Activated CD4-positive, alpha-beta T cell treated with anti-CD3 and anti-CD28 coated beads, Interleukin-2, amount 10 ng/mL, durations not matched to agents 7 days and 5 days (primary cell): ENCODE results near the gene LRRC8D. TPM values are rescaled to one million over a fixed set of nuclear protein-coding genes. Genes with fewer than 3 reads are reported as not detected.
A peak's percentile ranks its signal among the peaks of the same experiment; 100 is the strongest.
"Not testable (repeated sequence)": the region's sequence is repeated elsewhere in the genome, so short reads cannot be mapped to it uniquely, and the experiment has no call there.

ENCODE experiments used
- CTCF ChIA-PET: fragments of 350-600 bp; sonication (Branson Sonifier 250); formaldehyde crosslinking; loops from one replicate; lab custom pipeline; 2021; ENCODE audit warnings: antibody characterized with exemption; lab: Charles Lee
- POLR2A ChIA-PET: fragments of 350-600 bp; sonication (Branson Sonifier 250); formaldehyde crosslinking; loops from one replicate; lab custom pipeline; 2021; ENCODE audit warnings: antibody characterized with exemption; lab: Charles Lee
- DNase-seq: peaks from one replicate; pipeline ENCODE4 v3.0.0-alpha.2; 2020
- H3K27ac Mint-ChIP-seq: one replicate; pipeline ENCODE4 v1.8.0; 2021; ENCODE audit warnings: mild to moderate bottlenecking, moderate library complexity, mixed read lengths
- H3K27me3 Mint-ChIP-seq: one replicate; pipeline ENCODE4 v1.8.0; 2021; ENCODE audit warnings: mixed read lengths
- H3K36me3 Mint-ChIP-seq: one replicate; pipeline ENCODE4 v1.8.0; 2021; ENCODE audit warnings: low read depth, mixed read lengths
- H3K4me1 Mint-ChIP-seq: one replicate; pipeline ENCODE4 v1.8.0; 2021; ENCODE audit warnings: mixed read lengths
- H3K4me3 Mint-ChIP-seq: one replicate; pipeline ENCODE4 v1.8.0; 2021; ENCODE audit warnings: mild to moderate bottlenecking, moderate library complexity, mixed read lengths
- H3K9me3 Mint-ChIP-seq: one replicate; pipeline ENCODE4 v1.8.0; 2021; ENCODE audit warnings: mixed read lengths
- total RNA-seq, 2 experiments: library from RNA; stranded (reverse); gene quantifications; one replicate each; pipeline ENCODE4 v1.2.3, GENCODE V29; 2021

Gene LRRC8D
- total RNA-seq, 2 experiments from 2014 or later, result 31.8 to 41.0 TPM

- Mint-ChIP-seq H3K27me3 (peaks cover 14% of the 10 kb centered on the region), H3K4me3 (no peak overlapping the region), H3K9me3 (peaks cover 12% of the 10 kb centered on the region), H3K27ac (no peak overlapping the region), H3K4me1 (peaks cover 24% of the 10 kb centered on the region), H3K36me3 (peaks cover 10% of the 10 kb centered on the region)
- POLR2A ChIA-PET, result no interaction called here
- DNase-seq, result no peak
- CTCF ChIA-PET, result interaction anchor here (0.6 to 1.5 kb wide), 3 partner anchors 32 to 138 kb away, joined by 3 to 4 read pairs (median 4); no protein-coding TSS in a partner anchor
Observed at GRCh38 chr1:89962742-89963075, 141.9 kb downstream of the LRRC8D start.

GRCh38 chr1:89965193-89965768 lies 144.4 kb downstream of the LRRC8D start:
- H3K27ac Mint-ChIP-seq, result no peak overlapping the region
- no peak for DNase-seq
- H3K36me3 Mint-ChIP-seq, result no peaks in the 10 kb centered on the region
- peaks cover 5% of the 10 kb centered on the region for H3K4me1 Mint-ChIP-seq
- ChIA-PET CTCF (interaction anchor here (0.6 kb wide), 1 partner anchor 1684 kb away, joined by 3 read pairs; no protein-coding TSS in a partner anchor), POLR2A (no interaction called here)
- peaks cover 2% of the 10 kb centered on the region for H3K9me3 Mint-ChIP-seq
- no peak overlapping the region for H3K4me3 Mint-ChIP-seq
- H3K27me3 Mint-ChIP-seq, result peaks cover 14% of the 10 kb centered on the region

GRCh38 chr1:89966656-89967055 lies 145.8 kb downstream of the LRRC8D start:
- Mint-ChIP-seq H3K27me3 (peaks cover 14% of the 10 kb centered on the region), H3K4me3 (no peak overlapping the region), H3K9me3 (peaks cover 2% of the 10 kb centered on the region), H3K36me3 (no peaks in the 10 kb centered on the region), H3K27ac (peak overlapping the region; percentile 56), H3K4me1 (peaks cover 5% of the 10 kb centered on the region)
- POLR2A ChIA-PET, result no interaction called here
- CTCF ChIA-PET, result no interaction called here
- DNase-seq, result no peak

- Mint-ChIP-seq H3K36me3 (no peaks in the 10 kb centered on the region), H3K27me3 (peaks cover 4% of the 10 kb centered on the region), H3K9me3 (no peaks in the 10 kb centered on the region), H3K4me3 (no peak overlapping the region), H3K4me1 (peaks cover 5% of the 10 kb centered on the region), H3K27ac (no peak overlapping the region)
- ChIA-PET CTCF (interaction anchor here (0.8 to 1.4 kb wide), 2 partner anchors 35 to 129 kb away, joined by 3 to 4 read pairs; no protein-coding TSS in a partner anchor), POLR2A (no interaction called here)
- DNase-seq, result no peak
Observed at GRCh38 chr1:89971600-89971999, 150.8 kb downstream of the LRRC8D start.

- Mint-ChIP-seq H3K4me3 (no peak overlapping the region), H3K36me3 (no peaks in the 10 kb centered on the region), H3K4me1 (peaks cover 3% of the 10 kb centered on the region), H3K9me3 (no peaks in the 10 kb centered on the region), H3K27ac (no peak overlapping the region), H3K27me3 (peaks cover 3% of the 10 kb centered on the region)
- DNase-seq, result no peak
- ChIA-PET CTCF (interaction anchor here (1.4 kb wide), 1 partner anchor 129 kb away, joined by 4 read pairs; no protein-coding TSS in a partner anchor), POLR2A (no interaction called here)
Observed at GRCh38 chr1:89972024-89972423, 151.2 kb downstream of the LRRC8D start.

GRCh38 chr1:89973471-89974127 lies 152.8 kb downstream of the LRRC8D start:
- H3K36me3 Mint-ChIP-seq, result no peaks in the 10 kb centered on the region
- H3K4me3 Mint-ChIP-seq, result no peak overlapping the region
- H3K9me3 Mint-ChIP-seq, result no peaks in the 10 kb centered on the region
- DNase-seq, result no peak
- ChIA-PET POLR2A (interaction anchor here (0.6 kb wide), 1 partner anchor 1082 kb away, joined by 3 read pairs; the partner anchor contains the start of gene GTF2B), CTCF (interaction anchor here (0.7 to 1.3 kb wide), 2 partner anchors 23 to 141 kb away, joined by 3 to 5 read pairs; no protein-coding TSS in a partner anchor)
- H3K4me1 Mint-ChIP-seq, result peaks cover 3% of the 10 kb centered on the region
- H3K27me3 Mint-ChIP-seq, result no peaks in the 10 kb centered on the region
- H3K27ac Mint-ChIP-seq, result no peak overlapping the region

GRCh38 chr1:89974256-89974655 lies 153.4 kb downstream of the LRRC8D start:
- Mint-ChIP-seq H3K9me3 (no peaks in the 10 kb centered on the region), H3K4me1 (peaks cover 3% of the 10 kb centered on the region)

GRCh38 chr1:89974696-89975470 lies 154.1 kb downstream of the LRRC8D start:
- Mint-ChIP-seq H3K4me3 (no peak overlapping the region), H3K36me3 (no peaks in the 10 kb centered on the region), H3K27me3 (no peaks in the 10 kb centered on the region), H3K9me3 (no peaks in the 10 kb centered on the region), H3K4me1 (peaks cover 3% of the 10 kb centered on the region), H3K27ac (no peak overlapping the region)
- ChIA-PET CTCF (interaction anchor here (0.6 to 2.4 kb wide), 4 partner anchors 24 to 212 kb away, joined by 3 to 7 read pairs (median 4); no protein-coding TSS in a partner anchor), POLR2A (no interaction called here)
- no peak for DNase-seq

More at GRCh38 chr1:89974256-89974655, 153.4 kb downstream of the LRRC8D start:
- Mint-ChIP-seq H3K27ac (no peak overlapping the region), H3K27me3 (no peaks in the 10 kb centered on the region), H3K36me3 (no peaks in the 10 kb centered on the region), H3K4me3 (no peak overlapping the region)
- DNase-seq, result no peak
- POLR2A ChIA-PET, result interaction anchor here (0.6 kb wide), 1 partner anchor 1083 kb away, joined by 3 read pairs; the partner anchor contains the start of gene GTF2B
- CTCF ChIA-PET, result interaction anchor here (0.6 to 2.4 kb wide), 4 partner anchors 23 to 211 kb away, joined by 3 to 7 read pairs (median 4); no protein-coding TSS in a partner anchor

GRCh38 chr1:89975540-89976125 lies 154.8 kb downstream of the LRRC8D start:
- CTCF ChIA-PET, result interaction anchor here (1.4 to 2.4 kb wide), 2 partner anchors 11 to 213 kb away, joined by 3 to 7 read pairs; no protein-coding TSS in a partner anchor

GRCh38 chr1:89978755-89979154 lies 157.9 kb downstream of the LRRC8D start:
- no peaks in the 10 kb centered on the region for H3K4me1 Mint-ChIP-seq
- POLR2A ChIA-PET, result no interaction called here
- no peaks in the 10 kb centered on the region for H3K36me3 Mint-ChIP-seq
- DNase-seq, result no peak
- H3K27ac Mint-ChIP-seq, result no peak overlapping the region
- CTCF ChIA-PET, result interaction anchor here (0.6 kb wide), 1 partner anchor 460 kb away, joined by 3 read pairs; no protein-coding TSS in a partner anchor
- H3K27me3 Mint-ChIP-seq, result no peaks in the 10 kb centered on the region
- no peak overlapping the region for H3K4me3 Mint-ChIP-seq
- H3K9me3 Mint-ChIP-seq, result no peaks in the 10 kb centered on the region

More at GRCh38 chr1:89975540-89976125, 154.8 kb downstream of the LRRC8D start:
- Mint-ChIP-seq H3K27me3 (no peaks in the 10 kb centered on the region), H3K27ac (no peak overlapping the region), H3K36me3 (no peaks in the 10 kb centered on the region), H3K9me3 (no peaks in the 10 kb centered on the region), H3K4me3 (no peak overlapping the region), H3K4me1 (peaks cover 3% of the 10 kb centered on the region)
- POLR2A ChIA-PET, result interaction anchor here (0.6 kb wide), 1 partner anchor 207 kb away, joined by 3 read pairs; no protein-coding TSS in a partner anchor
- no peak for DNase-seq

GRCh38 chr1:89980605-89981004 lies 159.8 kb downstream of the LRRC8D start:
- Mint-ChIP-seq H3K27me3 (no peaks in the 10 kb centered on the region), H3K4me3 (no peak overlapping the region), H3K36me3 (no peaks in the 10 kb centered on the region), H3K9me3 (no peaks in the 10 kb centered on the region), H3K4me1 (no peaks in the 10 kb centered on the region), H3K27ac (no peak overlapping the region)
- no peak for DNase-seq
- ChIA-PET CTCF (interaction anchor here (0.7 kb wide), 1 partner anchor 176 kb away, joined by 3 read pairs; no protein-coding TSS in a partner anchor), POLR2A (no interaction called here)

- H3K27me3 Mint-ChIP-seq, H3K4me3 Mint-ChIP-seq, H3K4me1 Mint-ChIP-seq, DNase-seq, H3K36me3 Mint-ChIP-seq, H3K9me3 Mint-ChIP-seq, POLR2A ChIA-PET, H3K27ac Mint-ChIP-seq: not testable (repeated sequence)
- CTCF ChIA-PET, result interaction anchor here (0.7 kb wide), 1 partner anchor 36 kb away, joined by 3 read pairs; no protein-coding TSS in a partner anchor
Observed at GRCh38 chr1:89982846-89983245, 162.0 kb downstream of the LRRC8D start.
